ENCODE measurements around the gene SCAPER.
A peak's percentile ranks its signal among the peaks of the same experiment; 100 is the strongest.
"Not testable (repeated sequence)": the region's sequence is repeated elsewhere in the genome, so short reads cannot be mapped to it uniquely, and the experiment has no call there.

Gene SCAPER

GRCh38 chr15:76553564-76553963 is 351.6 kb downstream of the SCAPER start:
- DNase-seq = no peak

GRCh38 chr15:76553102-76553501 is 352.0 kb downstream of the SCAPER start:
- DNase-seq = no peak

GRCh38 chr15:76546805-76547204 is 358.3 kb downstream of the SCAPER start:
- no peak for DNase-seq

- DNase-seq = no peak
Measured at GRCh38 chr15:76533995-76534394, 371.1 kb downstream of the SCAPER start.

- no peak for DNase-seq
Measured at GRCh38 chr15:76533060-76533820, 371.9 kb downstream of the SCAPER start.

GRCh38 chr15:76529911-76530310 is 375.2 kb downstream of the SCAPER start:
- DNase-seq = no peak

GRCh38 chr15:76526111-76526510 is 379.0 kb downstream of the SCAPER start:
- DNase-seq = no peak

- peak; percentile 56 for DNase-seq
Measured at GRCh38 chr15:76517910-76518309, 387.2 kb downstream of the SCAPER start.

GRCh38 chr15:76514282-76514681 is 390.9 kb downstream of the SCAPER start:
- peak; percentile 94 for DNase-seq

- DNase-seq = no peak
Measured at GRCh38 chr15:76512971-76513370, 392.2 kb downstream of the SCAPER start.

- not testable (repeated sequence) for DNase-seq
Measured at GRCh38 chr15:76510663-76511062, 394.5 kb downstream of the SCAPER start.

- DNase-seq = no peak
Measured at GRCh38 chr15:76503804-76504203, 401.3 kb downstream of the SCAPER start.

GRCh38 chr15:76503121-76503520 is 402.0 kb downstream of the SCAPER start:
- DNase-seq = no peak

GRCh38 chr15:76502678-76503077 is 402.5 kb downstream of the SCAPER start:
- DNase-seq = no peak

- DNase-seq = not testable (repeated sequence)
Measured at GRCh38 chr15:76502185-76502584, 403.0 kb downstream of the SCAPER start.

- DNase-seq = no peak
Measured at GRCh38 chr15:76501726-76502125, 403.4 kb downstream of the SCAPER start.

GRCh38 chr15:76501011-76501410 is 404.1 kb downstream of the SCAPER start:
- DNase-seq = no peak

- DNase-seq = no peak
Measured at GRCh38 chr15:76495487-76495886, 409.7 kb downstream of the SCAPER start.

- DNase-seq = no peak
Measured at GRCh38 chr15:76492538-76492937, 412.6 kb downstream of the SCAPER start.

GRCh38 chr15:76483752-76484151 is 421.4 kb downstream of the SCAPER start:
- DNase-seq = no peak

GRCh38 chr15:76483018-76483417 is 422.1 kb downstream of the SCAPER start:
- DNase-seq = no peak

- no peak for DNase-seq
Measured at GRCh38 chr15:76480267-76480666, 424.9 kb downstream of the SCAPER start.

- DNase-seq = no peak
Measured at GRCh38 chr15:76470691-76471090, 434.4 kb downstream of the SCAPER start.

- no peak for DNase-seq
Measured at GRCh38 chr15:76468722-76469121, 436.4 kb downstream of the SCAPER start.

GRCh38 chr15:76467136-76467535 is 438.0 kb downstream of the SCAPER start:
- DNase-seq = no peak

Data from NCI-H2171 treated with DMSO at 0.1 percent for 48 hours (cell line).